NOMO-1 treated with DMSO at 0.1 percent for 48 hours (cell line): ENCODE measurements around the gene RFC4.
A peak's percentile ranks its signal among the peaks of the same experiment; 100 is the strongest.
"Not testable (repeated sequence)": the region's sequence is repeated elsewhere in the genome, so short reads cannot be mapped to it uniquely, and the experiment has no call there.

Source experiments
- DNase-seq: peaks from one replicate; lab custom pipeline; 2025; ENCODE audit not compliant: unreplicated experiment; lab: John Stamatoyannopoulos, UW

Gene RFC4

DNA sequence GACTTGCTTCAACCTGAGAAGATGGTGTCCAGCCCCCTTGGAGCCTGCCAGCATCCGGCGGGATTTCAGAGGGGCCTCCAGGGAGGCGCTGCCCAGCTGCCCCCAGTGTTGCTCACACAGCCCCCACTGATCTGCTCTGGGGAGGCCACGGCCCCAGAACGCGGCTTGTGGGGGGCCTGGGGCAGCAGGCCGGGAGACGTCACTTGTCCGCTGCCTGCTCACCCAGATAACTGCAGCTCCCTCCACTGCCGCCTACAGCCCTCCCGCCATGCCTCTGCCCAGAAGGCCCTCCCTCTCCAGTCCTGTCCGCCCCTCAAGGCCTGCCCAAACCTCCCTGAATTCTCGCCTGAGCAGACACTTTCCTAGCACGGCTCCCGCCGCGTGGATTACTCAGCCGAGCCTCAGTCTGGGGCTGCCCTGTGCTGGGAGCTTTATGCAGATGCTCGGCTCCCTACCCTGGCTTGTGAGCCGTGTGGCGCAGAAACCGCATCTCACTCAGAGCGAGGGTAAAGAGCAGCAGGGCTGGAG, 19.1 kb upstream of the RFC4 start:
- DNase-seq = no peak

DNA sequence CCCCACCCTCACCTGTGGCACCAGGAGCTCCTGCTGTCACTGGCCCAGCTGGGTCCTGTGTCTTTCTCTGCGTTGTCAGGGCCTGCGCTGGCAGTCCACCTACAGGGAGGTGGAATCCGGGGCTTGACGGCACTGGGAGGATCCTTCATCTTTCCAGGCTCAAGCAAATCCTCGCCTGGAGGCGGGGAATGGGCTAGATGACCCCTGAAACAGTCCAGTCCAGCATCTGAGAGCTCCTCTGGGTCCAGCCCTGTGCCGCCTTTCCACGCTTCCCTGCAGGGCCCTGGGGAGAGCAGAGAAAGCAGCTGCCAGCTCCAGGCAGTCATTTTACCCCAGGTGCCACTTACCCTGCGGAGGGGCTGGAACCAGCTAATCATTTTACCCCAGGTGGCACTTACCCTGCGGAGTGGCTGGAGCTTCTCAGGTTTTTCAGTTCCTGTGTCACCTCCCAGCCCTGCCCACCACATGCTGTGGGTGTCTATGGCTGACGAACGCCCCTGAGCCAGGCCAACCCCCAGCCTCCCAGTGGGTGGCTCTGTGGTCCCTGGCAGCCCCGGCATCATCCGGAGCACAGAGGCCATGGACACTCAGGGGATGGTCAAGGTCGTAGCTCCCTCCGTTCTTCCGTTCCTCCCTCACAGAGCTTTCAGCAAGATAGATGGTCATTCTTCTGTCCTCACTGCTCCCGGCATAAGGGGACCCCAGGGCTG, 18.3 kb upstream of the RFC4 start:
- no peak for DNase-seq

DNA sequence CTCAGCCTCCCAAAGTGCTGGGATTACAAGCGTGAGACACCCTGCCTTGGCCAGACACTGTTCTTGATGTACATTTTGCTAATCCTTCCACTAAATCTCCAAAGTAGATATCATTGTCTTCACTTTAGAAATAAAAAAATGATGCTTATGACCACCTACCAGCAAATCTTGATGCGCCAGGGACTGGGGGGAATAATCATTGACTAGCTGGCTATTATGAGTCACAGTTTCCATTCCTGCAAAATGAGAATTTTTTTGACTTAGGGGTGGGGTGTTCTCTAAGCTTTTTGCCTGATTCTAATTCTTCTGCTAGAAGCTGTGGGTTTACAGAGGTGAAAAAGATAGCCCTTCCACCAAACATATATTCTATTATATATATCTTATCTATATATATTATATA, 17.1 kb upstream of the RFC4 start:
- no peak for DNase-seq

DNA sequence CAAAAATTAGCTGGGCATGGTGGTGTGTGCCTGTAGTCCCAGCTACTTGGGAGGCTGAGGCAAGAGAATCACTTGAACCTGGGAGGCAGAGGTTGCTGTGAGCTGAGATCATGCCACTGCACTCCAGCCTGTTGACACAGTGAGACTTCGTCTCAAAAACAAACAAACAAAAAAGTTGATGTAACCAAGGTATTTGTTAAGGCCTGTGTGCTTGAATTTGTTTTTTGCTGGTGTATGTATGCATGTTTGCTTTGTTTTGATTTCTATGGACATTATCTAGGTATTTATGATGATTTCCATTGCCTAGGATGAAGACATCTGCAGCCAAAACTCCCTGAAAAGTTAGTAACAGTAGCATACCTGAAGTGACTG, 16.1 kb upstream of the RFC4 start:
- DNase-seq = not testable (repeated sequence)

DNA sequence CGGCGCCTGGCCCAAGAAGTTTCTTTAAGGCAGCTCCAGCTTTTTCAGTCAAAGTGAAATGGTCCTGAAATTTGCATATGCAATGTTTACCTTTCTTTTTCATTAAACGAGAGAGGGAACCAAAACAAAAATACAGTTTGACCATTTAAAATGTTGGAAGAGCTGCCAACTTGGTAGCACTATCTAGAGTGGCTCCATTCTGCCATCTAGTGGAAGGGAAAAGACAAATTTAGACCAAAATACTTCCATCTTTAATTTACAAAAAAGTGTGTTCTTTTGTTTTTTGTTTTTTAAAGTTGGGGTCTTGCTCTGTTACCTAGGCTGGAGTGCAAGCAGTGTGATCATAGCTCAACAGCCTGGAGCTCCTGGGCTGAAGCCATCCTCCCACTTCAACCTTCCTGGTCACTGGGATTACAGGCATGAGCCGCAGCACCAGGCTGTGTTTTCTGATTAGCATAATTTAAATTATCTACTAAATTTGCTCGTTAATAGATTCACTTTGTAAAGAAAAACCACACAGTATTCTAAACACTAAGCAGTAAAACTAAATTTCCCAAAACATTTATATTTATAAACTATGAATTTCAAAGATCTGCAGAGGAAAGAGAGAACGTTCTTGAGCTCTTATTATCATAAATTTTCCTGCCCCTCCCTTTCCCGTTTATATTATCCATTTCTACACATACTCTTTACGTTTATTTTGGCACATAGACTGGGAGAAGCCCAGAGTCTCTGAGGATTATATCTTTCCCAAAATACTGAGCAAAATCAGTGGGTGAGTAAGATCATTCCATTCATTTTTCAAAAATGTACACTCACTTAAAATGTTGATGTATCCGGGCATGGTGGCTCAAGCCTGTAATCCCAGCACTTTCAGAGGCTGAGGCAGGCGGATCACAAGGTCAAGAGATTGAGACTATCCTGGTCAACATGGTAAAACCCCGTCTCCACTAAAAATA, 15.4 kb upstream of the RFC4 start:
- peak; percentile 64 for DNase-seq

DNA sequence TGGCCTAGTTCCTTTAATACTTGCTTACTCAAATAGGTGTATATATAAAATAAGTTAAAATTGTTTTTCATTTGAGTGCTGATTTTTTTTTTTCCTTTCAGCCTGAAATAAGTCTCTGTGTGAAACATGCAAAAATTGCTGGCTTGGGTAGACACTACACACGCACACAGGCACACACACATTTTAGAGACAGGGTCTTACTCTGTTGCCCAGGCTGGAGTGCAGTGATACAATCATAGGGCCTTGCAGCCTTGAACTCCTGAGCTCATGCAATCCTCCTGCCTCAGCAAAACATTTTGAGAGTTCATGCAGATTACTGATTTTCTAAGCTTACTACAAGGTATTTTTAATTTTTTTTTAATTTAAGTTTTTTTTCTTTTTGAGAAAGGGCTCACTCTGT, 12.7 kb upstream of the RFC4 start:
- DNase-seq = no peak

DNA sequence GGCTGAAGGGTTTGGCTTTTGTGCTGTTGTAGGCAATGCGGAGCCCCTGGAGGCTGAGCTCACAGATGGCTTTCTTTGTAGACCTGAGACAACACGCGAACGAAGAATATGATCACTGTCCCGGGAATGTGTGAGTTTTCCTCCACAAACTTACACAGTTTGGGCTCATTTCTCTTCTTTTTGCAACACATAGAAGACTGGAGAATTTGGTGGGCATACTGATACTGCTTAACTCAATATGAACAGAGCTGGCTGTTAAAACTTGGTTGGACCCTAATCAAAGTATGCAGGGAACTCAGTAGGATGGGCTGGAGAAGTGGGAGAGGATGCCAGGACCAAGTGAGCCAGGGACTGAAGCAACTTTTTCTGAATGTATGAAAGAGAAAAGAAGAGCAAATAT, 12.2 kb upstream of the RFC4 start:
- DNase-seq = no peak

DNA sequence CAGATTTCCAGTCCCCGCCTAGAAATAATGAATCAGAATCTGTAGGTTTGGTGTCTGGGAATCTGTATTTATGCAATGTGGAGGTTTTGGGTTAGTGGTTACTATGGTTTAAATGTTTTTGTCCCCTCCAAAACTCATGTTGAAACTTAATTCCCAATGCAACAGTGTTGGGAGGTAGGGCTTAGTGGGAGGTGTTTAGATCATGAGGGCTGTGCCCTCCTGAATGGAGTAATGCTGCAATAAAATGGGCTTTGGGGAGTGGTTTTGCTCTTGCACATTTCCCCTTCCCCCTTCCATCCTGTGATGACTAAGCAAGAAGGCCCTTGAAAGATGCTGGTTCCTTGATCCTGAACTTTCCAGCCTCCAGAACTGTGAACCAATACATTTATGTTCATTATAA, 9.2 kb upstream of the RFC4 start:
- DNase-seq = peak; percentile 78

DNA sequence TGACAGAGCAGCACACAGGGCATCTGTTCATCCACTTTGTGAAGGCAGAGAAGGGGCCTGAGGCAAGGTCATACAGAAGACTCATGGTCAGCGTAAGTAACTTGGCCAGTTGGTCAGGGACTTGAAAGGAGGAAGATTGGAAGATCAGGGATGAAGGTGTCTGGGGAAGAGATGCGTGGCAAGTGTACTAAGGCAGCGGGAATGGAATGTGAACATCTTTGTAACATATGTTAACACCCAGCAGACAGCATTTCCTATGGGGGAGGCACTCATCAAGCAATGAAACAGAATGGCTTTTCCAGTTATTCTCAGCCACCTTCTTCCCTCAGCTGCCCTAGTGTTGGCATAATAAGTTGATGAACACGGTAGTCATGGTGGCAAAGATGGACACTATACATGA, 7.8 kb upstream of the RFC4 start:
- no peak for DNase-seq

DNA sequence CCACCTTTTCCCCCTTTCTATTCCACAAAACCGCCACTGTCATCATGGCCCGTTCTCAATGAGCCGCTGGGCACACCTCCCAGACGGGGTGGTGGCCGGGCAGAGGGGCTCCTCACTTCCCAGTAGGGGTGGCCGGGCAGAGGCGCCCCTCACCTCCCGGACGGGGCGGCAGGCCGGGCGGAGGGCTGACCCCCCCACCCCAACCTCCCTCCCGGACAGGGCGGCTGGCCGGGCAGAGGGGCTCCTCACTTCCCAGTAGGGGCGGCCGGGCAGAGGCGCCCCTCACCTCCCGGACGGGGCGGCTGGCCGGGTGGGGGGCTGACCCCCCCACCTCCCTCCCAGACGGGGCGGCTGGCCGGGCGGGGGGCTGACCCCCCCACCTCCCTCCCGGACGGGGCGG, 5.0 kb upstream of the RFC4 start:
- not testable (repeated sequence) for DNase-seq

DNA sequence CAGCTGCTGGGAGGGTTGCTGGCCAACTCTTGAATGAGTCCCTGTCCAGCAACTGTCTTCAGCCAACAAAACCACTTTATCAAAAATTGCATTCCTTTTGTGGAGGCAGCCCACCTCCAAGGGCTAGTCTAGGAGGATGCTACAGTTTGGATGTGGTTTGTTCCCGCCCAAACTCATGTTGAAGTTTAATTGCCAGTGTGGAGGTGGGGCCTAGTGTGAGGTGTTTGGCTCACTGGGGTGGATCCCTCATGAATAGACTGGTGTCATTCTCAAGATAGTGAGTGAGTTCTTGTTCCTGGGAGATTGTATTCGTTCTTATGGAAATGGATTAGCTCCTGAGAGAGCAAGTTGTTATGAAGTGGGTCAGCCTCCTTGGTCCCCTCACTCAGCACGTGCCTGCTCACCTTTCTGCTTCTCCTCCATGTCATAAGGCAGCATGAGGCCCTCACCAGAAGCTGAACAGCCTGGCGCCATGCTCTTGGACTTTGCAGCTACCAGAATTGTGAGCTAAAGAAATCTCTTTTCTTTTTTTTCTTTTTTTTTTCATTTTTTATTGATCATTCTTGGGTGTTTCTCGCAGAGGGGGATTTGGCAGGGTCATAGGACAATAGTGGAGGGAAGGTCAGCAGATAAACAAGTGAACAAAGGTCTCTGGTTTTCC, 4.2 kb upstream of the RFC4 start:
- no peak for DNase-seq

DNA sequence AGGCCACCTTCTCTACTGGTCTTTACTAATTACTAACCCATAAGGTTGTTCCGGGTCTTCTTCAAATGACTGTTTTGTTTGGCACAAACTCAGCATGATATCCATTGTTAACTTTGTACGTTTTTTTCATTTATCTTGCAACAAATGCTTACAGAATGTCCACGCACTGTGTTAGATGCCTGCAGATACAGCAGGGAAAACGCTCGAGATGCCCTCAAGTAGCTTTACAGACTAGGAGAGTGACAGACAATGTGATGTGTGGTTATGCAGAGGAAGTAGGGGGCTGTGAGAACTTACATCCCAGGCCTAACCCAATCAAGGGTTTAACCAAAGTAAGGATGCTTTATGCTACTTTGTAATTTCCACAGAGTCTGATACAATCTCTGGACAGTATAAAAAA, 949 bp upstream of the RFC4 start:
- no peak for DNase-seq

DNA sequence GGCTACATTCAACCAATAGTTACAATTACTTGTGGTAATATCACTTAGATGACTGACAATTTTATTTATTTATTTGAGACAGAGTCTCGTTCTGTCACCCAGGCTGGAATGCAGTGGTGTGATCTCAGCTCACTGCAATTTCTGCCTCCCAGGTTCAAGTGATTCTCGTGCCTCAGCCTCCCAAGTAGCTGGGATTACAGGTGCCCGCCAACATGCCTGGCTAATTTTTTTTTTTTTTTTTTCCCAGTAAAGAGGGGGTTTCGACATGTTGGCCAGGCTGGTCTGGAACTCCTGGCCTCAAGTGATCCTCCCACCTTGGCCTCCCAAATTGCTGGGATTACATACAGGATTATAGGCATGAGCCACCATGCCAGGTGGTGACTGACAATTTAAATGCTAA, 2.8 kb downstream of the RFC4 start:
- DNase-seq = not testable (repeated sequence)

DNA sequence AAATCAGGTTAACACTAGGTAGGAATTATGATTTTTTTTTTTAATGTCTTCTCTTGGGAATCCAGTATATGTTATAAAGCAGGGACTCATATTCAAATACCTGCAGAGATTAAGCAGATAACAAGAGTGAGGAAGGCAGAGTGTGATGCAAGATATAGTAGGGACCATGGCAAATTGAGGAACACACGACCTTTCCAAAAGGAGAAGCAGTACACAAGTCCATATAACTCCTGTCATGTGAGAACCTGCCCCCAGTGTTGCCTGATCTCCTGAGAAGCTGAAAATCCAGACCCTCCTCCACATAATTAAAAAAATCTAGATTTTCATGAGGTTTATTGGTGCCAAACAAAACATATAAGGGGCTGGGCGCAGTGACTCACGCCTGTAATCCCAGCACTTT, 3.6 kb downstream of the RFC4 start:
- no peak for DNase-seq

DNA sequence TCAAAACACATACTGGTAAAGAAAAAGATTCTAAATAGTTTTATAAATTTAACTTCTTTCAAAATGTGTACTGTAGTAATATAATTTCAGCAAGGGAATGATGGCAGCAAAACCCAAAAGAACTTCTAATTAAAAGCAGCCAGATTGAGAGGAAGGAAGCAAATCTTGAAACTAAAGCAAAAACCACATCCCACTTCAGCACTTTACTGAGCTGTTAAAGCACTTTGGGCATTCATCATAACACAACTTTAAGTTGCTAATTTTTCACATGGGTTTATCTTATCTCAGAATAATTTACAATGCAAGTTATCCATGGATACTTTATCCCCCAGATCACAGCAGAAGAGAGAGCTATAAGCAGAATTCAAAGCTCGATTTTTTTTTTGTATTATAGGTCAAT, 6.0 kb downstream of the RFC4 start:
- DNase-seq = no peak

DNA sequence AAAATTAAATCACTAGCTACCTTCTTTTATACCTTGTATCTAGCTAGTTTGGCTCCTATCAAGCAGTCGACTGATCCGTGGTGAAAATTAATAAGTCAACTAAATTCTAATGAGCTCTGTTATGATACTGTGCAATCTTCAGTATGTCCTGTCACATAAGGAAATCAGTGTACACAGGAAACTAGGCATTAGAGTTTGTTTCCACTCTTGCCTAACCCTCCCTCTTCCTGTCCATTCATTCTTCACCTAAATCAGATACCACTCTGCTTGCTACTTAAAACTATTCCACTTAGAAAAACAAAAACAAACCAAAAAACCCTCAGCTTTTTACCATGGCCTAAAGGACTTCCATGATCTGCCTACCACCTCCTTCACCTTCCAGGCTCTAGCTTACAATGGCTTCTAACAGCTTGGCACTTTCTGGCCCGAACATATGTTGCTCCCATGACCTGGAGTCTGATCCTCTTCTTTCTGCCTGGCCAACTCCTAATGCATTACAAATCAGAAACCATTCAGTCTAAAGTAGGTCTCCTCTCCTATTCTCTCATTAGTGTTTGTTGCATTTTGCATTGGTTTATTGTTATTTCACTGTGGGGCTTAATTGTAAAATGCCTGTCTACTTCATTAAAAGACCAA, 7.9 kb downstream of the RFC4 start:
- DNase-seq = no peak

DNA sequence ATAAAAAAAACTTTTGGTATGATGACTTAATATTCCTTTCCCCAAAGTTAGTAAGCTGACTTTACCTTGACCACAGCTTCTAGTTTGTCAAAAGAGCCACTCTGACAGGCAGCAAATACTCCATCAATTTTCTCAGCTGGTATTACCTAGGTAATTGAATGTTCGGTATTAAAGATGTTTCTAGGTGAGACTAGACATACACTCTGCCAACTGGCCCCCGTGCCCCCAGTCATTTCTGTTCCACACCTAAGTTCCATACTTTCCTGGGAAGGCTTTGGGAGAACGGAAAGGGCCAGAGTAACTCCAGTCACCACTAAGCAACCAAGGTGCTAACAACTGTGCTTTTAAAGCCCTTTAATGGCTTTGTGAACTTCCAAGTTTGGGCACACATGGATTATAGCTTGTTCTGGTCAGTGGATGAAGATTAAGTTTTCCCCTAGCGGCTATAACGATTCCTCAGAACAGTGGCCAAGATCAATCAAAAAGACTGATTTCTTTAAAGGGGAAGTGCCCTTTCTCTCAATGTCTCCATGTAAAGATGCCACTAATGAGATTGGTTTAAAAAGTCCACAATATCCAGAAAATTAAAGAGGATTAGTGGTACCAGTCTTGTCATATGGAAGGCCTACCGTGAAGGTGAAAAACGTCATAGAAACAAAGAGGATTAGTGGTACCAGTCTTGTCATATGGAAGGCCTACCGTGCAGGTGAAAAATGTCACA, 15.9 kb downstream of the RFC4 start:
- peak; percentile 46 for DNase-seq

DNA sequence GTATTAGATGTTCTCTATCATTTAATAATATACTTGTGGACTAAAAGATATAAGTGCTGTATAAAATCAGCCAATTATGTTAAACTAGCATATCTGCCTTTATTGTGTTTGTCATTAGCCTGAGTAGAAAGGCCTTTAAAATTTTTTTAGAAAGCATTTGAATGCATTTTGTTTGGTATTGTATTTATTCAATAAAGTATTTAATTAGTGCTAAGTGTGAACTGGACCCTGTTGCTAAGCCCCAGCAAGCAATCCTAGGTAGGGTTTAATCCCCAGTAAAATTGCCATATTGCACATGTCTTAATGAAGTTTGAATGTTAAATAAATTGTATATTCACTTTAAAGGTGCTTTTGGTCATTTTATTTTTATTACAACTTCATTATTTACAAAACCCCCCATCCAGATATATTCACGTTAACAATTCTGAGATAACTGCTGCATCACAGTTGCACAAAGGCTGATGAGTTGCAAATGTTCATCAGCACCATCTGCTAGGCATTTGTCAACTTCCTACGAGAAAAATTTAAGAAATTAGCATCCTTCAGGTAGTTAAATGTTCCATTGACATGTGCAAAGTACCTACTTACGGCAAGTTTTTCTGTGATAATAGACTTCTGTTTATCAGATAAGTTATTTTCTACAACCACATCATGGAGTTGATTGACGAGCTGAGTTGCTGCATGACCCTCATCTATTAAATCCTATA, 16.6 kb downstream of the RFC4 start:
- no peak for DNase-seq

DNA sequence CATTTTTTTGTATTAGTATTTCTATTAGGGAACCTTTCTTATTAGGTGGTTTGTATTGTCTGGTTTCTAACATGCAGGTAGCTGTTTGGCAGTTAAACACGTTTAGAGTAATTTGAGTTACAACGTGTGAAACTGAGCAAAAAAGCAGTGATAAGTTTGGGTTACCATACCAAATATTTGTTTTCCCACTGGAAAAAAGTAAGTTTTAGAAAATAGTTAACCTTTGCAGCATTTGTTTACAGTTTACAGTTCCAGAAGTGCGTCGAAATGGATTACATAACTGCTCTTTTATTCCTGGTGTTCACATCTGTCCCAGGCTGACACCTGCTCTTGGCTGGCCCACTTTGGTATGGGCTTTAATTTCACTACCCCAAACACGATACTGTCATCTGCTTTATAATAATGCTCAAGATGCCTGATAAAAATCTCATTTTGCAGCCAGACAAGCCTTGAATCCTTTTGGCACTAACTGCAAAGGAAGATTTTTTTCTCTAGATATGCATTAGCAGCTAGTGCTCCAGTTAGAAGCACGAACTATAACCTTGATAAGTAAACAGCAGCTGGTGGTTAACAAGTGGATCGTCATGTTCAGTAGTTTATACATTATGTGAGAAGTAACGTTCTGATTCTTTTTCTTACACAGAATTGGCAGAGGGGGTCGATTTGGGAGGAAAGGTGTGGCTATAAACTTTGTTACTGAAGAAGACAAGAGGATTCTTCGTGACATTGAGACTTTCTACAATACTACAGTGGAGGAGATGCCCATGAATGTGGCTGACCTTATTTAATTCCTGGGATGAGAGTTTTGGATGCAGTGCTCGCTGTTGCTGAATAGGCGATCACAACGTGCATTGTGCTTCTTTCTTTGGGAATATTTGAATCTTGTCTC, 17.6 kb downstream of the RFC4 start:
- DNase-seq = no peak
